Activated naive CD8-positive, alpha-beta T cell treated with anti-CD3 and anti-CD28 coated beads, Interleukin-2, amount 50 U/mL, for 24 hours (primary cell): ENCODE results near the gene CTNNA3.

ENCODE experiments used
- ATAC-seq: fragments of 150-1000 bp; cut with Tn5 transposase; one replicate; pipeline ENCODE4 v1.10.0; 2021
- DNase-seq: peaks from one replicate; pipeline ENCODE4 v3.0.0; 2021
- H3K27ac Mint-ChIP-seq: one replicate; pipeline ENCODE4 v1.8.0; 2021; ENCODE audit warnings: mild to moderate bottlenecking, mixed read lengths
- H3K27me3 Mint-ChIP-seq: one replicate; pipeline ENCODE4 v1.8.0; 2021; ENCODE audit warnings: mixed read lengths
- H3K36me3 Mint-ChIP-seq: one replicate; pipeline ENCODE4 v1.8.0; 2021; ENCODE audit warnings: low read depth, mixed read lengths
- H3K4me1 Mint-ChIP-seq: one replicate; pipeline ENCODE4 v1.8.0; 2021; ENCODE audit warnings: mixed read lengths
- H3K4me3 Mint-ChIP-seq: one replicate; pipeline ENCODE4 v1.8.0; 2021; ENCODE audit warnings: mild to moderate bottlenecking, moderate library complexity, mixed read lengths
- H3K9me3 Mint-ChIP-seq: one replicate; pipeline ENCODE4 v1.8.0; 2021; ENCODE audit warnings: mixed read lengths

Gene CTNNA3

DNA sequence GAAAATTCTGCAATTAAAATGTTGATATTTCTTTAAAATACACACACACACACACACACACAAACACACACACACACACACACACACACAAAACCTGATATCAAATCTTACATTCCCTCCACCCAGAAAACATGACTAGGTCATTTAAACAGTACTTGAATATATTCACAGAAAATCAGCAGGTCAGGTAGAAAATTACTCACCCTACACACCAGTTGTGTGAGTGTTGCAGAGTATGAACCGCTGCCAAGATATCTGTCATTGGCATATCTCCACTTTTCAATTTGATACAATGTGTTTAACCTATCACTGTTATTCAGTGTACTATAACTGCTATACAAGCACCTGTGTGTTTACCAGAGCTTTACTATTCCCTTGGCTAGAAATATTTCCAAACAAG is 1053.8 kb downstream of the CTNNA3 start:
- Mint-ChIP-seq H3K27ac (no peak overlapping the region), H3K4me1 (no peaks in the 10 kb centered on the region), H3K27me3 (no peaks in the 10 kb centered on the region), H3K4me3 (no peak overlapping the region), H3K36me3 (no peaks in the 10 kb centered on the region), H3K9me3 (no peaks in the 10 kb centered on the region)
- no peak for ATAC-seq
- no peak for DNase-seq

DNA sequence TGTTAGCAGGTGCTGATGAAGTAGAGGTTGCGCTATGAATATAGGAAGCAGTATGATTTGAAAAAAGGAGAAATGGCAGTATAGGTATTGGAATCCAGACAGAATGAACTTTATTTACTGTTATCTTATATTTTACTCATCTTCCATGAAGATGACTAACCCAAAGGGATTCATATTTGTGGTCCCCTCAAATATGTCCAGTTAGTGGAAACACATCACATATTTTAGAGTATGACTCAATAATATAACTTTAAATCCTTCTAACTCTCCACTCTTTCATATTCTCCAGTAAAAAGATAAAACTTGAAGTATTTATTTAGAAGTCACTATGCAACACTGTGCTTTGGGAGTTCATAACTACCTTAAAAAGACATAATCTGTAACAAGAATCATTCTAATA is 1056.6 kb downstream of the CTNNA3 start:
- Mint-ChIP-seq H3K27ac (no peak overlapping the region), H3K9me3 (no peaks in the 10 kb centered on the region)

DNA sequence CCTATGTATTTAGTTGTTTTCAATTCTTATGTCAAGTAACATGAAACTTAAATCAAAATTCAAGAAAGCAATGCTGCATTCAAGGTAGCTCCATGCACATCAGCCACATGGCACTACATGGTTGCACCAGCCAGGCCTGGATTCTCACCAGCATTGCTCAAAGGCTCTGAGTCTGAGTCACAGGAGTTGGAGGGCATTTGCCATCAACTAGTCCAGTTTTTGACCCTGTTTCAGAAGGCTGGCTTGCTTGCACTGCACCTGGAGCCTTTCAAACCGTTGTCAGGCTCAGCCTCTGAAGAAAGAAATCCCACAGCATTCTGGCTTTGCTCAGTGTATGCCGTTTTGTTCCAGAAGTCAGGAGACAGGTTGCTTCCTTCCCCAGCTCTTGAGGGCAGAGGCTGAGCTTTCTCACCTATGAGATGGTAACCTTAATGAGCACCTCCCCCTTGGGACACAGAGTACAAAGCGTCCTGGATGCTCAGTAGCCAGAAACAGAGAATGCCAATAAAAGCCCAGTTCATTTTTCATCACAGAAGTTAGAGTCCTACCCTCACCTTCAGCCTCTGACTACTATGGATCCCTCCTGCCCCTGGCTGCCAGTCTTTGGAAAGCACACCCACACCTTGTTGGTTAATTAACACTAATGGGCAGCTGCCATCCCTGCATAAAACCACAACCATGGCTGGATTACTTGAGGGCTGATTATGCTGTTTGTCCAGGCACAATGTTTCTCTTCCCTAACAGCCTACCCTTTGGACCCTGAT is 1058.5 kb downstream of the CTNNA3 start:
- no peaks in the 10 kb centered on the region for H3K36me3 Mint-ChIP-seq
- H3K4me3 Mint-ChIP-seq: no peak overlapping the region
- no peaks in the 10 kb centered on the region for H3K9me3 Mint-ChIP-seq

More for the DNA sequence above, 1056.6 kb downstream of the CTNNA3 start:
- no peak for DNase-seq
- H3K36me3 Mint-ChIP-seq: no peaks in the 10 kb centered on the region
- ATAC-seq: no peak
- no peak overlapping the region for H3K4me3 Mint-ChIP-seq
- no peaks in the 10 kb centered on the region for H3K27me3 Mint-ChIP-seq
- no peaks in the 10 kb centered on the region for H3K4me1 Mint-ChIP-seq

DNA sequence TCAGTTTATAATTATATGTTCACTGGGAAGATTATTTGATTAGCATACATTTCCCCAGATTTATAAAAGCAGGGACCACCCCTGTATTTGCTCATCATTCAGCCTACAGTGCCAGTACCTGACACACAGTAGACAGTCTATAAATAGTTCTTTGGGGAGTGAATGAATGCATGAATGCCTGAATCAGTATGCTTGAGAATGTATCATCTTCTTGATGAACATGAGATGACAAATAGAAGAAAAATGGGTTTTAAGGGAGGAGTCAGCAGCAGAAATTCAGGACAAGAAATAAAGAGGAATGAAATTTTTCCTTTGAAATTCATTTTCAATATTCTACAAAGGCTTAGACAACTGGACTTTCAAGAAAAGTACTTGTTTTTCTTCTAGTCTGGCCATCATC is 1066.0 kb downstream of the CTNNA3 start:
- no peak for DNase-seq

More for the DNA sequence above, 1058.5 kb downstream of the CTNNA3 start:
- no peak overlapping the region for H3K27ac Mint-ChIP-seq
- H3K27me3 Mint-ChIP-seq: no peaks in the 10 kb centered on the region
- ATAC-seq (no peak), DNase-seq (no peak)
- no peaks in the 10 kb centered on the region for H3K4me1 Mint-ChIP-seq

DNA sequence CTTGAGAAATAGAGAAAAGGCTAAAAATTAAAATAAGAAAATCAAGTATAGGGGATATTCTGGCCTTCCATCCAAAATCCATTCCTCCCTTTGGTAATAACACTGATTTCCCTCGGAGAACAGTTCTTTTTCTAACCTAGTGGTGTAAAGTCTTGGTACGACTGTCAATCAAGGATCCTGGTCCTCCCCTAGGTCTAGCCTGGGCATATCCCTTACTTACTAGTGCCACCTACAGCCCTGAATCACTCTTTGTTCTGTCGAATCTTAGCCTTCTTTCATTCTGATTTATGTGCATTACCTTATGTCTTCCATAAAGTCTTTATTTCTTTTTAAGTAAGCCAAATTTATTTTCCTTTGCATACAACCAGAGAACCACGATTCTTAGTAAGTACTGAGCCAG is 1068.8 kb downstream of the CTNNA3 start:
- peaks cover 10% of the 10 kb centered on the region for H3K9me3 Mint-ChIP-seq
- no peaks in the 10 kb centered on the region for H3K4me1 Mint-ChIP-seq
- no peak overlapping the region for H3K27ac Mint-ChIP-seq
- ATAC-seq (no peak), DNase-seq (no peak)
- no peak overlapping the region for H3K4me3 Mint-ChIP-seq
- no peaks in the 10 kb centered on the region for H3K27me3 Mint-ChIP-seq
- no peaks in the 10 kb centered on the region for H3K36me3 Mint-ChIP-seq

More for the DNA sequence above, 1066.0 kb downstream of the CTNNA3 start:
- no peak overlapping the region for H3K4me3 Mint-ChIP-seq
- no peaks in the 10 kb centered on the region for H3K27me3 Mint-ChIP-seq
- no peak for ATAC-seq
- peaks cover 10% of the 10 kb centered on the region for H3K9me3 Mint-ChIP-seq
- no peaks in the 10 kb centered on the region for H3K36me3 Mint-ChIP-seq
- no peaks in the 10 kb centered on the region for H3K4me1 Mint-ChIP-seq
- H3K27ac Mint-ChIP-seq: no peak overlapping the region

DNA sequence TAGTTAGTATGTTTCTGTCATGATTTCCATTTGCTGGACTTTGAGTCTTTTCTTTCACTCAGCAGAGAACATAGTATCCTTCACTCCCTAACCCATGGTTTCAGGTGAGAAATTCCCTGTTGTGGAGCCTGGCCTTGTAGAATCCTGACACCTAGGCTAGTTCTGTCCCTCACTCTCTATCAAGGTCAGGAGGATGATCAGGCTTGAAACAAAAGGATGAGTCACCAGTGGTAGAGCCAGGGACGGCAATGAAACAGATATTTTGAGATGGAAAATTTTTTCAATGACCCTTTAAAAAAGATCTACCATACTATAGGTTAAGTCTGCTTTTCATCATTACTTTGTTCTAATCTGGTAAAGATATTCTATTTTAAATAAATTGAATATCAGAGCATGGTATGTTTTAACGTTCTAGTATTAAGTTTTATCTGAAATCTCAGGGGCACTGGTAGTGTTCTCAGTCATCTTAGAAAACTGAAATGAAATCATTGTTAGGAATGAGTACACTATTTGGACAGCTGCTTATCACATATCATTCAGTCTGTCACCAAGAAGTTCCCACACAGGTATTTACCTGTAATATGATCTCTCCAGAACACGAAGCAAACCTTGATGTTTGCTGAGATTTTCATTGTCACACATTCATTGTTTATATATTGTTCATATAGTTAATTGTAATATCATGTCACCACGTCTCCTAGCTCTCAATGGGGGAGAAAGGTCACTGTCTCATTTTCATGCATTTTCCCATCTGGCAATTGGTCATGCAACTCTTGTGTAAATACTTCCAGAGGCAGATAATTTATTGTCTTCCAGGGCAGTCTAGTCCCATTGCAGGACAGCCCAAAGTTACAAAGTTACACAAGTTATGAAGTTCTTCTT is 1070.0 kb downstream of the CTNNA3 start:
- no peak overlapping the region for H3K27ac Mint-ChIP-seq
- ATAC-seq (no peak), DNase-seq (no peak)
- peaks cover 10% of the 10 kb centered on the region for H3K9me3 Mint-ChIP-seq
- H3K27me3 Mint-ChIP-seq: no peaks in the 10 kb centered on the region
- H3K4me1 Mint-ChIP-seq: no peaks in the 10 kb centered on the region
- H3K36me3 Mint-ChIP-seq: no peaks in the 10 kb centered on the region
- no peak overlapping the region for H3K4me3 Mint-ChIP-seq

DNA sequence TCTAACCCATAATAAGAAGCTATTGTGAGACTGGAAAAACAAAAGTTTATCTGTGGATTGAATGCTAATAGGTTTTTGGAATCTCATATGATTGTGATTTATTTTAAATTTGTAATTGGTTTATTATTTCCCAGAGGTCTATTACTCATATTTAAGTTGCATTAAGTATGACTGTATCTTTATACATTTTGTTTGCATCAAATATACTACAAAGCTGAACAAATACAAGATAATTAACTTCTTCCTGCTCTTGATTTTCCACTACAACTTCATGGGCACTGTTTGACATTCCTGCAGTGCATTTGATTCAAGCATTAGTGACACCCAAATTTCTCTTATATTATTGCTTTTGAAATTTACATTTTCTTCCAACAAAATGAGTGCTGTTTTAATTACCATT is 1073.9 kb downstream of the CTNNA3 start:
- H3K27ac Mint-ChIP-seq: no peak overlapping the region
- no peak for DNase-seq
- H3K36me3 Mint-ChIP-seq: no peaks in the 10 kb centered on the region
- H3K9me3 Mint-ChIP-seq: peaks cover 5% of the 10 kb centered on the region
- H3K4me3 Mint-ChIP-seq: no peak overlapping the region
- no peak for ATAC-seq
- H3K4me1 Mint-ChIP-seq: no peaks in the 10 kb centered on the region
- H3K27me3 Mint-ChIP-seq: no peaks in the 10 kb centered on the region

DNA sequence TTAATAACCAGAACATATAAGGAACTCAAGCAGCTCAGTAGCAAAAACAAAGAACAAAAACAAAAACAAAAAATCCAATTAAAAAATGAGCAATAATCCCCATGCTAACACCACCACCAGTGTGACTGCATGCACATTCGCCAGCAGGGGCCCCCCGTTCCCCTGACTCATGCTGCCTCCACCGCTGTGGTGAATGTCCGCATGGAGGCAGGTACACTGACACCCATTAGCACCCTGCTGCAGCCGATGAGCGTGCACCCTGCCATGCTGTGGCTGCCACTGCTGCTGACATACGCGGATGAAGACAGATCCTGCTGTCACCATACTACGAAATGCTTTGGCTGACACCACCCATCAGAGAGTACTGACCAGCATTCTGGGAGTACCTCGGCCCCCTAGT is 1091.8 kb downstream of the CTNNA3 start:
- Mint-ChIP-seq H3K27ac (no peak overlapping the region), H3K4me1 (no peaks in the 10 kb centered on the region), H3K9me3 (peaks cover 30% of the 10 kb centered on the region), H3K4me3 (no peak overlapping the region), H3K27me3 (no peaks in the 10 kb centered on the region), H3K36me3 (no peaks in the 10 kb centered on the region)
- ATAC-seq (no peak), DNase-seq (no peak)

DNA sequence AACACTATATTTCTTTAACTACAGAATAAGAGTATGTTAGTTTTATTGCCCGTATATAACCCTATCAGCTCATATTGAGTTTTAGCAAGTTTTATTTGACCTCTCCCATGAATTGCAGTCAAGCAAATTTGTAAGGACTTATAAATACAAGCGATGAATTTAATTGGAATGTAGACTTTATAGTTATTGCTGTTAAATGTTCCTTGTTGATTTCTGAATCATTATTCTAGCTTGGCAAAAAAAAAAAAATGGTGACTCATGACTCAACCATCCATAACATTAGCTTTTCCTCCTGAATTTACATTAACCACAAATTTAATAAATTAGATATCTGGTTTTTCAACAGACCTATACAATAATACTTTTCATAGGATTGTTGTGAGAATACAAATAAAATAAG is 1104.1 kb downstream of the CTNNA3 start:
- H3K9me3 Mint-ChIP-seq: peaks cover 10% of the 10 kb centered on the region
- no peak for ATAC-seq
- H3K36me3 Mint-ChIP-seq: no peaks in the 10 kb centered on the region
- no peak overlapping the region for H3K4me3 Mint-ChIP-seq
- H3K4me1 Mint-ChIP-seq: no peaks in the 10 kb centered on the region
- DNase-seq: no peak
- H3K27ac Mint-ChIP-seq: no peak overlapping the region
- no peaks in the 10 kb centered on the region for H3K27me3 Mint-ChIP-seq

DNA sequence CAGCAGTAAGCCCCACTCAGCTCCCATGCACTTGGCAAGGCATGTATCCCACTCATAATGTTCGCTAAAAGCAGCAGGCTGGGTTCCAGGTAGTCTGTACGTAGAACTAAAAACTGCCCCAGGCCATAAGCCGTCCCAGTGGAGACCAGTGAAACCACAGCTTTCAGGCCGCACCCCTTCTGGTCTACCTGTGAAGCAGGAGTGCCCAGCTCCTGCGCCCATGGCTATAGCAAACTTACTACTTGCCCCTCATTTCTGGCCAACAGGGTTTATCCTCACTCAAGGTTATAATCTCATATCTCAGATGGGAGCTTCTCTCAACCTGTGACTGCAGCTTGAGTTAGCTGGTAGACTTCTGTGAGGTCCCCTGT is 1108.3 kb downstream of the CTNNA3 start:
- Mint-ChIP-seq H3K4me1 (no peaks in the 10 kb centered on the region), H3K27me3 (no peaks in the 10 kb centered on the region), H3K4me3 (no peak overlapping the region), H3K36me3 (no peaks in the 10 kb centered on the region), H3K9me3 (peaks cover 9% of the 10 kb centered on the region), H3K27ac (no peak overlapping the region)
- ATAC-seq (no peak), DNase-seq (no peak)

DNA sequence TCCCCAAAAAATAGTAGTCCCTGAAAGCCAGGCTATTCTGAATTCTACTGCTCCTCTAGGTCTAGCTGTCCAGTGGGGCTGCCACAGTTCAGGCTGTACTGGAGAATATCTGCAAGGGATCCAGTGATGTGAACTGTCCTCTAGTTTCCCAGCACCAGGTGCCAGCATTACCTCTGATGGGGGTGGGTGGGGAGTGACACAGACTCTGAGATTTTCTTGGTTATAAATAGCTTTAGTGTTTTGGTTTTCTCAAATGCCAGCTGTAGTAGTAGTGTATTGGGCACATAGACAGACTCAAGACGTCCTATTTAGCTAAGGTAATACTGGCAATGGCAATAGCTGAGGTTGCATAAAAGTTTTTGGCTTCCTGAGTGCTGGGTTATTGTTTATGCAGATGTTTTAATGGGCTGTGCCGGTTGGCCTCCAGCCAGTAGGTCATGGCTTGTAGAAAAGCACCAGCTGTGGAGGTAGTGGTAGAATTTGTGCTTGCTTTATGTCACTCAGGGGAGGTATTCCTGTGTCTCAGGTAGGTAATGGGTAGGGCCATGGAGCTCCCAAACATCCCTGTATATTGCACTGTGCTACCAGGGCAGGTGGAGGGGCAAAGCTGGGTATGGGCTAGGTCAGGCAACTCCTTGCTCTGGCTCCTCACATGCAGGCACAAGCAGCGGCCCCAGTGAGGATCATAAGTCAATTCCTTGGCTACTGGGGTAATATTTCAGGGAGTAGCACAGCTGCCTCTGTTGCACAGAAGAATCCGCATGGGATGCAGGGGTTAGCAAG is 1108.9 kb downstream of the CTNNA3 start:
- no peak for ATAC-seq
- no peak for DNase-seq
- Mint-ChIP-seq H3K27ac (no peak overlapping the region), H3K4me1 (no peaks in the 10 kb centered on the region), H3K4me3 (no peak overlapping the region), H3K36me3 (no peaks in the 10 kb centered on the region), H3K27me3 (no peaks in the 10 kb centered on the region), H3K9me3 (peaks cover 9% of the 10 kb centered on the region)

DNA sequence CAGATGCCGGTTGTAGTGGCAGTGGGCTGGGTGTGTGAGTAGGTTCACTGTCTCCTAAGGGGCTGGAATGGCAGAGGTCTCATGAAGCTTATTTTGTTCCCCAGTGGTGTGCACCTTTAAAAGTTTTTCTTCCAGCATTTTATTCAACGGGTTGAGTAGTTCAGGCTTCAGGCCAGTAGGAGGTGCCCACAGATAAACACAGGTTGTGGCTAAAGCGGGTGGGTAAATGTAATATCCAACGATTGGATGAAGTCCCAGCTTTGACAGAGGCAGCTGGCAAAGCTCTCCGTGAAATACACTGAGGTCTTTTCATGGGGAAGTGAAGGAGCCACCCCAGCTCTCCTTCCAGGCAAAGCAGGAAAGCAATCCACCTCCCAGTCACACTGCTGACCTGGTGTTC is 1109.9 kb downstream of the CTNNA3 start:
- no peak for DNase-seq
- H3K4me3 Mint-ChIP-seq: no peak overlapping the region

DNA sequence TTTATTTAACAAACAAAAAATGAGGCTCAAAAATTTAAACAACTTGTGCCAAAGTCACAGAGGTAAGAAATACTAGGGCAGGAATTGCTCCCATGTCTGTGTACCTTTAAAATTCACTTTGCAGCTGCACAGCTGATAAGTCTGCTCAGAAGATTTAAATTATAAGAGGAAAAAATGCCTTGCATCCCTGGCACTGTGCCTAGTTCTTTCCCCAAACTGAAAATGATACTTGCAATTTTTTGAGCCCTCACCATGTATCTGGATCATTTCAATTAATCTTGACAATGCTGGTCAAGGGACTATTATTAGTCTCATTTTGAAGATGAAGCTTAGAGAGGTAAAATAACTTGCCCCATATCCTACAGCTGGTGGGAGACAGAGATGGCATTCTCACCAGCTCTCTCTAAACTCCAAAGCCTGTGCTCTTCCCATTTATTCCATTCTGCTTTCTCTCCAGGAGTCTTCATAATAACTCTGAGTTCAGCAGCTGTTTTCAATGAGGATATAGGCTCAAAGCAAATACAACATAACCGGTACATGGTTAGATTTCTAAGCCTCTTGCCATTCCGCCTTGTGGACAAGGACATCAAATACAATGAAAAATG is 1120.6 kb downstream of the CTNNA3 start:
- no peak overlapping the region for H3K4me3 Mint-ChIP-seq
- H3K27ac Mint-ChIP-seq: no peak overlapping the region
- no peaks in the 10 kb centered on the region for H3K4me1 Mint-ChIP-seq
- ATAC-seq (no peak), DNase-seq (no peak)
- H3K27me3 Mint-ChIP-seq: no peaks in the 10 kb centered on the region
- peaks cover 4% of the 10 kb centered on the region for H3K9me3 Mint-ChIP-seq
- H3K36me3 Mint-ChIP-seq: no peaks in the 10 kb centered on the region

More for the DNA sequence above, 1109.9 kb downstream of the CTNNA3 start:
- Mint-ChIP-seq H3K4me1 (no peaks in the 10 kb centered on the region), H3K27me3 (no peaks in the 10 kb centered on the region), H3K36me3 (no peaks in the 10 kb centered on the region), H3K9me3 (peaks cover 9% of the 10 kb centered on the region), H3K27ac (no peak overlapping the region)
- ATAC-seq: no peak

DNA sequence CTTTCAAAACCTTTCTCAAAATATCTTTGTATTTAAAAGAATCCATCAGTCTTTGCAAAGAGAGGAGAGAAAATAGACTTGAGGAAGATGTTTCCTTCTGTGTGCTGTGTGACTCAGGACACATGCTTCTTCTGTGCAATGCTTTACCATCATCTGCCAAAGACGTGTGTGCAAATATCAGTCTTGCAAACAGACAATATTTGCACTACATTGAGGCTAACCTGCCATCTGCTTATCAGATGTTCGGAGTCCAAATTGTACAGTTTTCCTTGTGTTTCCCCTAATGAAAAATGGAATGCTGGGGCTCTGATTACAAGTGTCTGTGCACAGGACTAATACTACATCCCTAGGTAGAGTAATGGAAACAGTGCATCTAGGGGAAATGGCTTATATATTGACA is 1123.3 kb downstream of the CTNNA3 start:
- H3K27me3 Mint-ChIP-seq: no peaks in the 10 kb centered on the region

More for the DNA sequence above, 1123.3 kb downstream of the CTNNA3 start:
- Mint-ChIP-seq H3K9me3 (peaks cover 6% of the 10 kb centered on the region), H3K4me1 (no peaks in the 10 kb centered on the region), H3K4me3 (no peak overlapping the region), H3K27ac (no peak overlapping the region), H3K36me3 (no peaks in the 10 kb centered on the region)
- no peak for ATAC-seq
- DNase-seq: no peak
